Testis (tissue), 2 donors: ENCODE measurements around the gene MOB2.

Source experiments
- CTCF ChIP-seq, 3 experiments: fragments of 450-650 bp in 2 of 3; fragments of 200-600 bp in 1 of 3; sonication (generic) in 1 of 3; IDR thresholded peaks; one replicate each; pipeline ENCODE4 v1.5.1; 2016 to 2019; ENCODE audit warnings: antibody characterized with exemption in 3 of 3, mild to moderate bottlenecking in 2 of 3, moderate library complexity in 1 of 3
- POLR2A ChIP-seq: fragments of 450-650 bp; IDR thresholded peaks from one replicate; pipeline ENCODE4 v1.6.1; 2017; ENCODE audit warnings: antibody characterized with exemption, mild to moderate bottlenecking, moderate library complexity

- no peak for TF ChIP-seq CTCF (IDR thresholded peaks at IDR 0.05)
- no peak for TF ChIP-seq POLR2A
Measured at GRCh38 chr11:1438261-1438966, 48.2 kb downstream of the MOB2 start.
